PC-3 (cell line): ENCODE results near the gene SNX7. TPM values are rescaled to one million over a fixed set of nuclear protein-coding genes. Genes with fewer than 3 reads are reported as not detected.

Experiments used
- ATAC-seq: fragments of 200-7000 bp; cut with Tn5 transposase; 2 replicates; pipeline ENCODE4 v1.9.1; 2020; ENCODE audit warnings: mild to moderate bottlenecking, moderate library complexity
- BruUV-seq: library from RNA; stranded (reverse); fragments of 400-500 nt; replicated peaks from 2 replicates; lab custom pipeline; 2021; lab: Mats Ljungman, UMichigan
- CTCF ChIA-PET: fragments of 300-600 bp; sonication (Branson Sonifier 250); formaldehyde crosslinking; loops from one replicate; lab custom pipeline; 2022; ENCODE audit warnings: antibody characterized with exemption; lab: Charles Lee
- POLR2A ChIA-PET: fragments of 300-600 bp; sonication (Branson Sonifier 250); formaldehyde crosslinking; loops from one replicate; lab custom pipeline; 2022; ENCODE audit warnings: antibody characterized with exemption; ENCODE audit not compliant: unreplicated experiment; lab: Charles Lee
- DNase-seq: peaks from one replicate; pipeline ENCODE4 v3.0.0-alpha.2; 2015
- H2AFZ ChIP-seq: fragments of 300-600 bp; sonication (generic); 2 replicates; pipeline ENCODE4 v1.6.0; 2016; ENCODE audit warnings: antibody characterized with exemption, low read length
- H3F3A ChIP-seq: fragments of 300-600 bp; sonication (generic); one replicate; pipeline ENCODE4 v1.6.0; 2017; ENCODE audit warnings: antibody characterized with exemption, low read length, control low read depth, mild to moderate bottlenecking; ENCODE audit not compliant: unreplicated experiment
- H3K27ac ChIP-seq: fragments of 300-600 bp; sonication (generic); 2 replicates; pipeline ENCODE4 v1.5.1; 2016; ENCODE audit warnings: mild to moderate bottlenecking, low read length
- H3K27me3 ChIP-seq: fragments of 300-600 bp; sonication (generic); 2 replicates; pipeline ENCODE4 v1.6.1; 2016; ENCODE audit warnings: low read length, mixed read lengths
- H3K36me3 ChIP-seq: fragments of 300-600 bp; sonication (generic); 2 replicates; pipeline ENCODE4 v1.6.1; 2016; ENCODE audit warnings: low read depth, mixed run types, low read length, mixed read lengths
- H3K4me1 ChIP-seq: fragments of 300-600 bp; sonication (generic); 2 replicates; pipeline ENCODE4 v1.5.1; 2016; ENCODE audit warnings: low read length; ENCODE audit not compliant: insufficient read depth
- H3K4me2 ChIP-seq: fragments of 300-600 bp; sonication (generic); 2 replicates; pipeline ENCODE4 v1.6.0; 2016; ENCODE audit warnings: low read length
- H3K4me3 ChIP-seq: fragments of 300-600 bp; sonication (generic); 2 replicates; pipeline ENCODE4 v1.5.1; 2016; ENCODE audit warnings: mild to moderate bottlenecking, low read length, mixed read lengths
- H3K79me2 ChIP-seq: fragments of 300-600 bp; sonication (generic); 2 replicates; pipeline ENCODE4 v1.6.1; 2017; ENCODE audit warnings: low read length, mixed read lengths
- H3K9ac ChIP-seq: fragments of 300-600 bp; sonication (generic); 2 replicates; pipeline ENCODE4 v1.6.0; 2016; ENCODE audit warnings: mild to moderate bottlenecking, low read length
- H3K9me2 ChIP-seq: fragments of 300-600 bp; sonication (generic); replicated peaks from 2 replicates; pipeline ENCODE4 v1.6.1; 2016; ENCODE audit warnings: mixed run types, low read length, mixed read lengths
- H3K9me3 ChIP-seq: fragments of 300-600 bp; sonication (generic); 2 replicates; pipeline ENCODE4 v1.6.1; 2016; ENCODE audit warnings: low read length, mixed read lengths
- H4K20me1 ChIP-seq: fragments of 300-600 bp; sonication (generic); 2 replicates; pipeline ENCODE4 v1.6.1; 2016; ENCODE audit warnings: low read length, mixed read lengths
- CTCF ChIP-seq: fragments of 300-600 bp; sonication (generic); conservative IDR thresholded peaks from 2 replicates; pipeline ENCODE4 v1.5.1; 2017; ENCODE audit warnings: antibody characterized with exemption, low read depth, mild to moderate bottlenecking, low read length
- EZH2 ChIP-seq: fragments of 300-600 bp; sonication (generic); IDR thresholded peaks from one replicate; pipeline ENCODE4 v1.6.1; 2017; ENCODE audit warnings: antibody characterized with exemption, mild to moderate bottlenecking, low read length; ENCODE audit not compliant: unreplicated experiment
- EZH2phosphoT487 ChIP-seq: fragments of 300-600 bp; sonication (generic); IDR thresholded peaks from 2 replicates; pipeline ENCODE4 v1.6.1; 2018; ENCODE audit warnings: mild to moderate bottlenecking, antibody characterized with exemption, low read length, borderline replicate concordance
- intact Hi-C: fragments of 100-400 bp; cut with micrococcal nuclease; formaldehyde crosslinking; loops from 2 replicates; pipeline ENCODE4 v1.9.0; 2023
- total RNA-seq: library from RNA; depleted of rRNA; stranded (reverse); fragments of >200 nt; gene quantifications from 2 replicates; pipeline ENCODE4 v1.2.3, GENCODE V29; 2014

The SNX7 gene
- total RNA-seq, 1 experiment from 2014 or later: 43.3 TPM

GRCh38 chr1:98653123-98653522, 8.4 kb upstream of the SNX7 start:
- Histone ChIP-seq H3K27me3 (no peaks in the 10 kb centered on the region), H3K9me2 (no peaks in the 10 kb centered on the region), H3K9me3 (no peaks in the 10 kb centered on the region), H2AFZ (no peak overlapping the region), H3K4me2 (no peak overlapping the region), H3F3A (no peaks in the 10 kb centered on the region), H4K20me1 (no peaks in the 10 kb centered on the region), H3K79me2 (no peaks in the 10 kb centered on the region), H3K4me3 (no peak overlapping the region), H3K36me3 (no peaks in the 10 kb centered on the region), H3K4me1 (no peaks in the 10 kb centered on the region), H3K9ac (no peak overlapping the region), H3K27ac (no peak overlapping the region)
- BruUV-seq: no TSS peak
- intact Hi-C loops: no loop called here
- DNase-seq: no peak
- ChIA-PET POLR2A (no interaction called here), CTCF (no interaction called here)
- TF ChIP-seq CTCF (no peak), EZH2 (no peak), EZH2phosphoT487 (no peak)
- ATAC-seq: no peak

DNA sequence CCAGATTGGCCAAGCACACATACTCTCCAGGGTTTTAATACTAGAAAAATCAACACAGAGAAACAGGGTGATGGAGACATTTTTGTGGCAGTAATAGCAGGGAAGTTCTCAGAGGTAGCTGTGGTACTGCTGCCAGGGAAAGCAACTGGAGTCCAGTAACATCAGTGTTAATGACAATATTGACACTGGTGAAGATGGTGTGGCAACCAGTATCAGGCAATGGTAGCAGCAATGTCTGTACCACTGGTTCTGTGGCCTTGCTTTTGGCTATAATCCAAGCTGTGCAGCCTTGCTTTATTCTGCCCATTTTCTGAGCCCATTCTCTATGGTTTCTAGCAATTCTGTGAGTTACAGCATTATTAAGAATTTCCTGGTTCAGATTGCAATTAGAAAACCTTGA, 1.6 kb upstream of the SNX7 start:
- POLR2A ChIA-PET: no interaction called here

More for the DNA sequence above, 1.6 kb upstream of the SNX7 start:
- H3K4me2 ChIP-seq: 0 out of 2 replicates have a peak overlapping the region, but pooled peaks have one; percentile 84
- H3K9me2 ChIP-seq: no peaks in the 10 kb centered on the region
- no peaks in the 10 kb centered on the region for H4K20me1 ChIP-seq
- H3K4me3 ChIP-seq: no peak overlapping the region
- peaks cover 26% of the 10 kb centered on the region for H3K79me2 ChIP-seq
- CTCF ChIA-PET: no interaction called here
- no peak overlapping the region for H3K9ac ChIP-seq
- ATAC-seq (no peak), DNase-seq (no peak)
- H3K9me3 ChIP-seq: no peaks in the 10 kb centered on the region
- H2AFZ ChIP-seq: no peak overlapping the region
- no peaks in the 10 kb centered on the region for H3K36me3 ChIP-seq
- H3K27me3 ChIP-seq: no peaks in the 10 kb centered on the region
- H3K4me1 ChIP-seq: peaks cover 10% of the 10 kb centered on the region
- intact Hi-C loops: loop anchor here (5.0 kb wide), 2 partner anchors 42 to 163 kb away; no protein-coding TSS in a partner anchor
- H3K27ac ChIP-seq: no peak overlapping the region
- no peaks in the 10 kb centered on the region for H3F3A ChIP-seq
- TF ChIP-seq EZH2 (no peak), CTCF (no peak), EZH2phosphoT487 (no peak)
- no TSS peak for BruUV-seq
